Glomerular visceral epithelial cell (primary cell): Measurements from ENCODE around the gene ITGB7.

ENCODE experiments used
- DNase-seq: peaks from one replicate; pipeline ENCODE4 v3.0.0-alpha.2; 2016; ENCODE audit errors: extremely low spot score

The ITGB7 gene

GRCh38 chr12:53230108-53230845, 23.2 kb upstream of the ITGB7 start:
- no peak for DNase-seq

- DNase-seq: no peak
Observed at GRCh38 chr12:53229454-53229853, 22.4 kb upstream of the ITGB7 start.

GRCh38 chr12:53227836-53228235, 20.8 kb upstream of the ITGB7 start:
- no peak for DNase-seq

GRCh38 chr12:53227341-53227740, 20.3 kb upstream of the ITGB7 start:
- no peak for DNase-seq

- no peak for DNase-seq
Observed at GRCh38 chr12:53226815-53227214, 19.8 kb upstream of the ITGB7 start.

- DNase-seq: no peak
Observed at GRCh38 chr12:53225635-53226424, 18.8 kb upstream of the ITGB7 start.

GRCh38 chr12:53224897-53225634, 18.0 kb upstream of the ITGB7 start:
- DNase-seq: no peak

GRCh38 chr12:53224061-53224896, 17.2 kb upstream of the ITGB7 start:
- no peak for DNase-seq

GRCh38 chr12:53223389-53224060, 16.5 kb upstream of the ITGB7 start:
- no peak for DNase-seq

- DNase-seq: no peak
Observed at GRCh38 chr12:53222806-53223261, 15.8 kb upstream of the ITGB7 start.

GRCh38 chr12:53222170-53222721, 15.2 kb upstream of the ITGB7 start:
- DNase-seq: no peak

GRCh38 chr12:53221203-53222080, 14.4 kb upstream of the ITGB7 start:
- peak; percentile 65 for DNase-seq

- peak; percentile 95 for DNase-seq
Observed at GRCh38 chr12:53220694-53221202, 13.7 kb upstream of the ITGB7 start.

- DNase-seq: peak; percentile 65
Observed at GRCh38 chr12:53219956-53220693, 13.1 kb upstream of the ITGB7 start.

GRCh38 chr12:53219292-53219955, 12.4 kb upstream of the ITGB7 start:
- peak; percentile 45 for DNase-seq

- no peak for DNase-seq
Observed at GRCh38 chr12:53218551-53219291, 11.7 kb upstream of the ITGB7 start.

- no peak for DNase-seq
Observed at GRCh38 chr12:53217931-53218307, 10.9 kb upstream of the ITGB7 start.
